GM19099 (cell line): Measurements from ENCODE around the gene SNTB2.

ENCODE experiments used
- POLR2A ChIP-seq: IDR thresholded peaks from 3 replicates; pipeline ENCODE4 v1.6.1; 2011; ENCODE audit warnings: low read depth; ENCODE audit not compliant: insufficient read length; ENCODE audit errors: extremely low read depth

SNTB2 gene

GRCh38 chr16:69294051-69294450, 107.1 kb downstream of the SNTB2 start:
- no peak for TF ChIP-seq POLR2A

GRCh38 chr16:69298261-69298660, 111.3 kb downstream of the SNTB2 start:
- no peak for TF ChIP-seq POLR2A

- no peak for TF ChIP-seq POLR2A
These were observed 114.2 kb downstream of the SNTB2 start for GRCh38 chr16:69301187-69301586.

- no peak for TF ChIP-seq POLR2A
These were observed 114.9 kb downstream of the SNTB2 start for GRCh38 chr16:69301861-69302260.

GRCh38 chr16:69302301-69302700, 115.3 kb downstream of the SNTB2 start:
- TF ChIP-seq POLR2A: no peak

- no peak for TF ChIP-seq POLR2A
These were observed 119.1 kb downstream of the SNTB2 start for GRCh38 chr16:69306031-69306430.

GRCh38 chr16:69307091-69307490, 120.1 kb downstream of the SNTB2 start:
- no peak for TF ChIP-seq POLR2A

- no peak for TF ChIP-seq POLR2A
These were observed 120.9 kb downstream of the SNTB2 start for GRCh38 chr16:69307856-69308255.

- TF ChIP-seq POLR2A: no peak
These were observed 122.4 kb downstream of the SNTB2 start for GRCh38 chr16:69309316-69309715.

- TF ChIP-seq POLR2A: peak; percentile 88
These were observed 123.9 kb downstream of the SNTB2 start, which contains the start of gene VPS4A for GRCh38 chr16:69310653-69311532. Gene VPS4A (plus strand): TSS chr16:69311350. CDS start chr16:69311512, 162 bp downstream.

GRCh38 chr16:69311533-69312387, 124.8 kb downstream of the SNTB2 start:
- TF ChIP-seq POLR2A: peak; percentile 8

GRCh38 chr16:69313469-69313868, 126.5 kb downstream of the SNTB2 start:
- no peak for TF ChIP-seq POLR2A

GRCh38 chr16:69314534-69314933, 127.6 kb downstream of the SNTB2 start:
- TF ChIP-seq POLR2A: no peak

GRCh38 chr16:69315486-69316311, 128.7 kb downstream of the SNTB2 start:
- no peak for TF ChIP-seq POLR2A

- no peak for TF ChIP-seq POLR2A
These were observed 129.7 kb downstream of the SNTB2 start for GRCh38 chr16:69316595-69317034.
